H1 (cell line): ENCODE data around the gene MAP4K5. TPM values are rescaled to one million over a fixed set of nuclear protein-coding genes. Genes with fewer than 3 reads are reported as not detected.

Source experiments
- CTCF ChIA-PET: fragments of 300-600 bp; sonication (Branson Sonifier 250); formaldehyde crosslinking; loops from one replicate; lab custom pipeline; 2021; ENCODE audit not compliant: partially characterized antibody; lab: Charles Lee
- POLR2A ChIA-PET: fragments of 300-600 bp; sonication (Branson Sonifier 250); formaldehyde crosslinking; loops from one replicate; lab custom pipeline; 2021; ENCODE audit warnings: inconsistent platforms; ENCODE audit not compliant: partially characterized antibody; lab: Charles Lee
- DNase-seq, 2 experiments: peaks; one replicate each; pipeline versions ENCODE4 v3.0.0 to v3.0.0-alpha.2; 2010 to 2022; ENCODE audit warnings: low spot score in 2 of 2, low read depth in 1 of 2, mixed read lengths in 1 of 2
- FAIRE-seq: peaks from 2 replicates; lab custom pipeline; 2011; peaks lifted over from hg19 to GRCh38; lab: Jason Lieb, UNC
- H2AFZ ChIP-seq: 2 replicates; pipeline ENCODE4 v1.8.1; 2012; ENCODE audit warnings: low read length, inconsistent platforms
- H2AK5ac ChIP-seq: 2 replicates; pipeline ENCODE4 v1.6.1; 2013; ENCODE audit warnings: low read depth, low read length
- H2BK120ac ChIP-seq: replicated peaks from 2 replicates; pipeline ENCODE3; 2013; ENCODE audit warnings: low read depth, low read length, inconsistent platforms
- H2BK12ac ChIP-seq: 2 replicates; pipeline ENCODE4 v1.6.1; 2013; ENCODE audit warnings: low read depth, low read length
- H2BK15ac ChIP-seq: 2 replicates; pipeline ENCODE4 v1.6.1; 2013; ENCODE audit warnings: low read length
- H2BK20ac ChIP-seq: 2 replicates; pipeline ENCODE4 v1.6.1; 2013; ENCODE audit warnings: low read length
- H2BK5ac ChIP-seq: 2 replicates; pipeline ENCODE4 v1.6.1; 2013; ENCODE audit warnings: low read depth, low read length
- H3K14ac ChIP-seq: 2 replicates; pipeline ENCODE4 v1.6.1; 2013; ENCODE audit warnings: inconsistent platforms; ENCODE audit not compliant: insufficient read length
- H3K18ac ChIP-seq: 2 replicates; pipeline ENCODE4 v1.6.1; 2013; ENCODE audit warnings: low read length; ENCODE audit errors: extremely low read depth
- H3K23ac ChIP-seq: 2 replicates; pipeline ENCODE4 v1.6.1; 2013; ENCODE audit warnings: inconsistent platforms; ENCODE audit not compliant: insufficient read length
- H3K23me2 ChIP-seq: 2 replicates; pipeline ENCODE4 v1.6.1; 2013; ENCODE audit warnings: low read depth, low read length
- H3K27ac ChIP-seq: 2 replicates; pipeline ENCODE4 v1.6.1; 2011; ENCODE audit warnings: low read depth, low read length, inconsistent platforms
- H3K27me3 ChIP-seq, 4 experiments: replicated peaks in 1 of 4; 1 replicate in 1 of 4; 2 replicates in 3 of 4; pipeline versions ENCODE4 v1.6.1 to v1.8.1; 2011 to 2013; ENCODE audit warnings: low read length in 3 of 4, mild to moderate bottlenecking in 3 of 4, inconsistent platforms in 2 of 4, mixed read lengths in 2 of 4, moderate library complexity in 1 of 4; ENCODE audit not compliant: control insufficient read depth in 3 of 4, insufficient read depth in 3 of 4; ENCODE audit errors: extremely low read depth in 1 of 4
- H3K36me3 ChIP-seq, 4 experiments: 2 replicates each; pipeline versions ENCODE4 v1.6.1 to v1.8.1; 2011 to 2013; ENCODE audit warnings: mild to moderate bottlenecking in 4 of 4, low read length in 3 of 4, moderate library complexity in 2 of 4, control low read depth in 1 of 4, inconsistent platforms in 1 of 4; ENCODE audit not compliant: insufficient read depth in 4 of 4, control insufficient read depth in 2 of 4
- H3K4ac ChIP-seq: replicated peaks from 2 replicates; pipeline ENCODE3; 2013; ENCODE audit warnings: low read length, low read depth, mixed read lengths, inconsistent platforms; ENCODE audit not compliant: insufficient read length
- H3K4me1 ChIP-seq, 4 experiments: replicated peaks in 1 of 4; 1 replicate in 1 of 4; 2 replicates in 3 of 4; pipeline versions ENCODE4 v1.6.1 to v1.8.1; 2011 to 2013; ENCODE audit warnings: low read length in 3 of 4, inconsistent platforms in 2 of 4, mixed read lengths in 1 of 4; ENCODE audit not compliant: insufficient read depth in 4 of 4, control insufficient read depth in 3 of 4
- H3K4me2 ChIP-seq, 2 experiments: 2 replicates each; pipeline versions ENCODE4 v1.6.1 to v1.8.1; 2011 to 2013; ENCODE audit warnings: low read depth in 2 of 2, low read length in 2 of 2, control low read depth in 1 of 2, inconsistent platforms in 1 of 2, mild to moderate bottlenecking in 1 of 2; ENCODE audit not compliant: insufficient read depth in 1 of 2
- H3K4me3 ChIP-seq, 4 experiments: fragments of 200-600, 300-600 bp in 1 of 4; sonication (generic), shearing (Covaris generic), sonication (Bioruptor Twin) in 1 of 4; 2 replicates each; pipeline versions ENCODE4 v1.5.1 to v1.8.1; 2011 to 2016; ENCODE audit warnings: low read length in 4 of 4, low read depth in 3 of 4, control low read depth in 2 of 4, inconsistent platforms in 2 of 4, mild to moderate bottlenecking in 2 of 4, mixed read lengths in 1 of 4, moderate library complexity in 1 of 4; ENCODE audit not compliant: insufficient read depth in 2 of 4; ENCODE audit errors: extremely low read depth in 1 of 4
- H3K56ac ChIP-seq: replicated peaks from 2 replicates; pipeline ENCODE3; 2013; ENCODE audit warnings: low read depth, mild to moderate bottlenecking, mixed read lengths, low read length, inconsistent platforms; ENCODE audit not compliant: insufficient read length
- H3K79me1 ChIP-seq: 2 replicates; pipeline ENCODE4 v1.6.1; 2013; ENCODE audit warnings: low read depth, low read length, control low read depth
- H3K79me2 ChIP-seq, 2 experiments: 2 replicates each; pipeline versions ENCODE4 v1.6.1 to v1.8.1; 2012 to 2013; ENCODE audit warnings: low read length in 2 of 2, mild to moderate bottlenecking in 2 of 2, inconsistent platforms in 1 of 2; ENCODE audit not compliant: insufficient read depth in 2 of 2, control insufficient read depth in 1 of 2
- H3K9ac ChIP-seq, 4 experiments: replicated peaks in 1 of 4; 1 replicate in 1 of 4; 2 replicates in 3 of 4; pipeline versions ENCODE4 v1.6.1 to v1.8.1; 2011 to 2013; ENCODE audit warnings: low read depth in 3 of 4, low read length in 3 of 4, control low read depth in 2 of 4, mild to moderate bottlenecking in 2 of 4, moderate library complexity in 2 of 4, inconsistent platforms in 1 of 4; ENCODE audit errors: extremely low read depth in 1 of 4
- H3K9me3 ChIP-seq, 2 experiments: 2 replicates each; pipeline versions ENCODE4 v1.6.1 to v1.8.1; 2012 to 2013; ENCODE audit warnings: mild to moderate bottlenecking in 2 of 2, moderate library complexity in 2 of 2, control low read depth in 1 of 2, inconsistent platforms in 1 of 2, low read depth in 1 of 2, low read length in 1 of 2, mixed read lengths in 1 of 2; ENCODE audit not compliant: insufficient read depth in 2 of 2
- H4K20me1 ChIP-seq, 2 experiments: replicated peaks in 1 of 2; 2 replicates each; pipeline versions ENCODE3 to v1.8.1; 2011 to 2013; ENCODE audit warnings: inconsistent platforms in 2 of 2, low read length in 2 of 2, mild to moderate bottlenecking in 1 of 2; ENCODE audit not compliant: insufficient read depth in 2 of 2, control insufficient read depth in 1 of 2
- H4K5ac ChIP-seq: 2 replicates; pipeline ENCODE4 v1.6.1; 2013; ENCODE audit warnings: low read length, low read depth, mixed read lengths, inconsistent platforms; ENCODE audit not compliant: insufficient read length
- H4K8ac ChIP-seq: 2 replicates; pipeline ENCODE4 v1.8.0; 2013; ENCODE audit warnings: mild to moderate bottlenecking, moderate library complexity, low read length, inconsistent platforms; ENCODE audit not compliant: insufficient read depth; ENCODE audit errors: extremely low read depth
- H4K91ac ChIP-seq: replicated peaks from 2 replicates; pipeline ENCODE3; 2013; ENCODE audit warnings: low read length, mixed read lengths, inconsistent platforms; ENCODE audit not compliant: insufficient read length
- ASH2L ChIP-seq: fragments of 200-600, 300-600 bp; sonication (generic); IDR thresholded peaks from one replicate; pipeline ENCODE4 v1.7.1; 2017; ENCODE audit warnings: low read length
- CBX5 ChIP-seq: fragments of 300-800, 300-1000 bp; sonication (generic); IDR thresholded peaks from 2 replicates; pipeline ENCODE4 v1.7.1; 2016; ENCODE audit warnings: antibody characterized with exemption, low read length, low read depth
- CBX8 ChIP-seq: fragments of 300-800, 300-1000 bp; sonication (generic); IDR thresholded peaks from 2 replicates; pipeline ENCODE4 v1.7.1; 2016; ENCODE audit warnings: low read depth, low read length, borderline replicate concordance
- CEBPB ChIP-seq: IDR thresholded peaks from 2 replicates; pipeline ENCODE4 v1.6.1; 2012; ENCODE audit warnings: low read depth, low read length
- CTCF ChIP-seq, 3 experiments: IDR thresholded peaks; 1 replicate in 2 of 3; 2 replicates in 1 of 3; pipeline versions ENCODE4 v1.5.1 to v1.6.1; 2011; ENCODE audit warnings: low read length in 3 of 3, mild to moderate bottlenecking in 3 of 3, inconsistent platforms in 2 of 3, low read depth in 1 of 3, moderate library complexity in 1 of 3; ENCODE audit not compliant: insufficient read depth in 1 of 3; ENCODE audit errors: control extremely low read depth in 1 of 3
- RFX5 ChIP-seq: IDR thresholded peaks from 2 replicates; pipeline ENCODE4 v1.6.1; 2011; ENCODE audit warnings: low read depth, low read length, improper control_type of control experiment, borderline replicate concordance
- SIRT6 ChIP-seq: IDR thresholded peaks from one replicate; pipeline ENCODE4 v1.7.1; 2012; ENCODE audit warnings: low read length, inconsistent platforms
- TCF12 ChIP-seq: IDR thresholded peaks from 2 replicates; pipeline ENCODE4 v1.6.1; 2011; ENCODE audit warnings: low read depth, mild to moderate bottlenecking, low read length
- USF2 ChIP-seq: IDR thresholded peaks from 2 replicates; pipeline ENCODE4 v1.6.1; 2011; ENCODE audit warnings: low read length, improper control_type of control experiment
- WGBS, 2 experiments: shearing (Covaris generic) in 1 of 2; methylation state at CpG; one replicate each; pipeline versions ENCODE4 v1.1.6 to v1.1.7; 2013 to 2015; ENCODE audit warnings: low lambda C conversion rate in 2 of 2, mixed read lengths in 2 of 2, inconsistent platforms in 1 of 2, low coverage in 1 of 2, missing lambda C conversion rate in 1 of 2; ENCODE audit not compliant: insufficient replicate concordance in 2 of 2, insufficient coverage in 1 of 2, insufficient read length in 1 of 2; ENCODE audit errors: extremely low coverage in 1 of 2, missing lambda C conversion rate in 1 of 2; 5-methylcytosine and 5-hydroxymethylcytosine counted together
- polyA plus RNA-seq, 7 experiments: library from polyadenylated mRNA; depleted of rRNA in 3 of 7; stranded (reverse) in 5 of 7; unstranded in 2 of 7; fragments of >200 nt in 5 of 7; fragments of 200-250 nt in 2 of 7; gene quantifications; 1 replicate in 5 of 7; 2 replicates in 1 of 7; 4 replicates in 1 of 7; pipeline versions ENCODE4 v1.2.1 to v1.2.3, GENCODE V29; 2011 to 2013; ENCODE audit warnings: missing spikeins in 2 of 7, mixed read lengths in 2 of 7
- total RNA-seq: library from RNA; stranded (reverse); fragmentation: NEBNext Ultra II Directional; extraction: Animal tissue kit (Norgen Biotek cat#: 25700); gene quantifications from 2 replicates; pipeline ENCODE4 v1.2.1, GENCODE V29; 2021

Gene MAP4K5
- total and polyA plus RNA-seq, 2 of the 8 experiments (the other 6 are each of a cell fraction or from before 2014, with no cell fraction given), result 7.6 to 34.5 TPM

- Histone ChIP-seq H3K23me2 (no peaks in the 10 kb centered on the region), H2BK12ac (no peak overlapping the region), H3K27ac (no peak overlapping the region), H3K79me2 (peaks cover 16 to 90% of the 10 kb centered on the region in 2 experiments), H3K9me3 (no peaks in the 10 kb centered on the region), H2BK20ac (no peak overlapping the region), H3K4ac (no peak overlapping the region), H2AFZ (no peak overlapping the region), H3K18ac (no peak overlapping the region), H3K4me3 (no peak overlapping the region), H3K4me2 (no peak overlapping the region), H2BK5ac (no peak overlapping the region), H4K91ac (no peak overlapping the region), H3K9ac (no peak overlapping the region), H4K5ac (no peak overlapping the region), H2BK120ac (no peak overlapping the region), H3K14ac (no peak overlapping the region), H3K79me1 (peaks cover 7% of the 10 kb centered on the region; the same call in 1 of the 2 replicates), H3K27me3 (peaks cover 0 to 1% (median 0%) of the 10 kb centered on the region in 4 experiments; a peak in 1 of 7 replicates), H3K23ac (no peak overlapping the region), H3K4me1 (peaks cover 0 to 3% (median 1%) of the 10 kb centered on the region in 4 experiments; a peak in 2 of 7 replicates), H3K36me3 (peaks cover 0 to 4% (median 0%) of the 10 kb centered on the region in 4 experiments; a peak in 2 of 8 replicates), H2AK5ac (no peak overlapping the region), H4K20me1 (peaks cover 0 to 8% of the 10 kb centered on the region in 2 experiments), H4K8ac (no peak overlapping the region), H3K56ac (no peak overlapping the region), H2BK15ac (no peak overlapping the region)
- DNase-seq (no peak), FAIRE-seq (no peak)
- 97% methylated on average over 1 of the region's 1 CpG; no CpG with 5 or more reads in 1 of the 2 experiments for WGBS, 2 experiments
- TF ChIP-seq CBX5, result no peak
- no peak for TF ChIP-seq CBX8
- TF ChIP-seq SIRT6, result no peak
- TF ChIP-seq ASH2L, result no peak
- no peak for TF ChIP-seq USF2
- no peak for TF ChIP-seq TCF12
- no peak for TF ChIP-seq RFX5
- no peak for TF ChIP-seq CTCF (IDR thresholded peaks at IDR 0.05; ENCODE audit: control extremely low read depth in 1 of 3, insufficient read depth in 1 of 3, low read depth in 1 of 3, low read length in 3 of 3)
- TF ChIP-seq CEBPB, result no peak
- CTCF ChIA-PET, result interaction anchor here (1.7 kb wide), 1 partner anchor 11 kb away, joined by 3 read pairs; no protein-coding TSS in a partner anchor
- POLR2A ChIA-PET, result no interaction called here
Observed at GRCh38 chr14:50521912-50522341, 10.4 kb downstream of the MAP4K5 start.
